Thymus (tissue), 11 donors: ENCODE results near the gene APOC4. TPM values are rescaled to one million over a fixed set of nuclear protein-coding genes. Genes with fewer than 3 reads are reported as not detected.
A peak's percentile ranks its signal among the peaks of the same experiment; 100 is the strongest.

Source experiments
- DNase-seq, 9 donors: peaks; one replicate each; pipeline ENCODE4 v3.0.0-alpha.2; 2013; ENCODE audit warnings: low spot score in 9 of 9, low read depth in 6 of 9, missing footprints in 1 of 9
- H3K27ac ChIP-seq, 2 donors: one replicate each; pipeline ENCODE4 v1.5.1; 2013; ENCODE audit warnings: control low read depth in 1 of 2, low read depth in 1 of 2, low read length in 1 of 2, mild to moderate bottlenecking in 1 of 2, moderate library complexity in 1 of 2
- H3K27me3 ChIP-seq, 2 donors: one replicate each; pipeline ENCODE4 v1.5.1; 2013; ENCODE audit warnings: low read length in 1 of 2; ENCODE audit not compliant: control insufficient read depth in 2 of 2, insufficient read depth in 1 of 2
- H3K36me3 ChIP-seq, 2 donors: one replicate each; pipeline ENCODE4 v1.5.1; 2013; ENCODE audit warnings: low read length in 1 of 2, mild to moderate bottlenecking in 1 of 2, moderate library complexity in 1 of 2; ENCODE audit not compliant: control insufficient read depth in 2 of 2, insufficient read depth in 2 of 2
- H3K4me1 ChIP-seq, 2 donors: one replicate each; pipeline ENCODE4 v1.5.1; 2013; ENCODE audit warnings: low read length in 2 of 2; ENCODE audit not compliant: control insufficient read depth in 2 of 2, insufficient read depth in 2 of 2
- H3K4me3 ChIP-seq, 2 donors: one replicate each; pipeline ENCODE4 v1.5.1; 2013; ENCODE audit warnings: low read length in 2 of 2, control low read depth in 1 of 2, mild to moderate bottlenecking in 1 of 2
- H3K9me3 ChIP-seq, 2 donors: one replicate each; pipeline ENCODE4 v1.5.1; 2013; ENCODE audit warnings: low read length in 1 of 2, mild to moderate bottlenecking in 1 of 2; ENCODE audit not compliant: control insufficient read depth in 2 of 2, insufficient read depth in 1 of 2
- WGBS: extraction: QIAGEN DNeasy Blood & Tissue Kit; methylation state at CpG from one replicate; pipeline ENCODE4 v1.1.7; 2013; 5-methylcytosine and 5-hydroxymethylcytosine counted together
- polyA plus RNA-seq: library from polyadenylated mRNA; stranded (reverse); fragments of 200-250 nt; gene quantifications from one replicate; pipeline ENCODE4 v1.2.3, GENCODE V29; 2013
- total RNA-seq: library from RNA; stranded (reverse); fragments of 120-200 nt; gene quantifications from one replicate; pipeline ENCODE4 v1.2.4, GENCODE V29; 2013
- donor health status: healthy.

The APOC4 gene
- total and polyA plus RNA-seq, 2 donors, result 0.32 TPM; not detected in 1

GRCh38 chr19:44954649-44955504 is 12.8 kb downstream of the APOC4 start, which contains the start of gene CLPTM1:
Gene CLPTM1, plus strand, starts transcription at chr19:44955380. Its CDS starts 16 bp downstream, at chr19:44955396.
- Histone ChIP-seq H3K27me3 (no peaks in the 10 kb centered on the region), H3K36me3 (peaks cover 0 to 5% of the 10 kb centered on the region in 2 donors), H3K9me3 (no peaks in the 10 kb centered on the region), H3K27ac (peak within 1 kb of the TSS; percentile 88 to 97), H3K4me3 (peak within 1 kb of the TSS; percentile 96 to 99), H3K4me1 (peaks cover 10 to 18% of the 10 kb centered on the region in 2 donors)
- peak; percentile 92 to 98 (median 94) for DNase-seq
- WGBS, result under 1% methylated on average over 65 of the region's 65 CpGs

- H3K27ac ChIP-seq, result peak overlapping the region; percentile 66 to 81
- H3K36me3 ChIP-seq, result peaks cover 6 to 8% of the 10 kb centered on the region in 2 donors
- peak overlapping the region; percentile 96 to 99 for H3K4me3 ChIP-seq
- 7% methylated on average over 40 of the region's 40 CpGs for WGBS
- no peaks in the 10 kb centered on the region for H3K27me3 ChIP-seq
- H3K9me3 ChIP-seq, result no peaks in the 10 kb centered on the region
- no peak for DNase-seq
- H3K4me1 ChIP-seq, result peaks cover 10 to 18% of the 10 kb centered on the region in 2 donors
Observed at GRCh38 chr19:44955505-44956439, 13.7 kb downstream of the APOC4 start.

- Histone ChIP-seq H3K27ac (no peak overlapping the region), H3K9me3 (no peaks in the 10 kb centered on the region), H3K27me3 (no peaks in the 10 kb centered on the region), H3K36me3 (peaks cover 12 to 20% of the 10 kb centered on the region in 2 donors), H3K4me3 (no peak overlapping the region), H3K4me1 (peaks cover 10 to 18% of the 10 kb centered on the region in 2 donors)
- no peak for DNase-seq
- WGBS, result 99% methylated on average over 7 of the region's 7 CpGs
Observed at GRCh38 chr19:44957526-44957925, 15.5 kb downstream of the APOC4 start.

- peaks cover 14 to 20% of the 10 kb centered on the region in 2 donors for H3K36me3 ChIP-seq
- peaks cover 10 to 18% of the 10 kb centered on the region in 2 donors for H3K4me1 ChIP-seq
- WGBS, result 93% methylated on average over 9 of the region's 9 CpGs
- DNase-seq, result no peak
- no peak overlapping the region for H3K4me3 ChIP-seq
- H3K27me3 ChIP-seq, result no peaks in the 10 kb centered on the region
- H3K9me3 ChIP-seq, result no peaks in the 10 kb centered on the region
- H3K27ac ChIP-seq, result no peak overlapping the region
Observed at GRCh38 chr19:44958090-44958489, 16.1 kb downstream of the APOC4 start.

GRCh38 chr19:44959691-44960090 is 17.7 kb downstream of the APOC4 start:
- no peak for DNase-seq
- Histone ChIP-seq H3K36me3 (peaks cover 20 to 27% of the 10 kb centered on the region in 2 donors), H3K4me1 (peaks cover 10 to 11% of the 10 kb centered on the region in 2 donors), H3K4me3 (no peak overlapping the region), H3K9me3 (no peaks in the 10 kb centered on the region), H3K27ac (no peak overlapping the region), H3K27me3 (no peaks in the 10 kb centered on the region)
- WGBS, result 95% methylated on average over 5 of the region's 5 CpGs

GRCh38 chr19:44960906-44961728 is 19.1 kb downstream of the APOC4 start:
- DNase-seq, result no peak
- H3K4me3 ChIP-seq, result no peak overlapping the region
- H3K9me3 ChIP-seq, result no peaks in the 10 kb centered on the region
- 96% methylated on average over 8 of the region's 8 CpGs for WGBS
- no peaks in the 10 kb centered on the region for H3K27me3 ChIP-seq
- peaks cover 6% of the 10 kb centered on the region in 2 donors for H3K4me1 ChIP-seq
- peaks cover 24 to 33% of the 10 kb centered on the region in 2 donors for H3K36me3 ChIP-seq
- no peak overlapping the region for H3K27ac ChIP-seq

- Histone ChIP-seq H3K27me3 (no peaks in the 10 kb centered on the region), H3K4me1 (no peaks in the 10 kb centered on the region), H3K9me3 (no peaks in the 10 kb centered on the region), H3K36me3 (peaks cover 25 to 37% of the 10 kb centered on the region in 2 donors), H3K27ac (no peak overlapping the region), H3K4me3 (no peak overlapping the region)
- DNase-seq, result no peak
- 98% methylated on average over 8 of the region's 8 CpGs for WGBS
Observed at GRCh38 chr19:44961821-44962220, 19.8 kb downstream of the APOC4 start.

GRCh38 chr19:44968118-44968517 is 26.1 kb downstream of the APOC4 start:
- 98% methylated on average over 5 of the region's 5 CpGs for WGBS
- Histone ChIP-seq H3K9me3 (no peaks in the 10 kb centered on the region), H3K27me3 (no peaks in the 10 kb centered on the region), H3K4me1 (no peaks in the 10 kb centered on the region), H3K4me3 (no peak overlapping the region), H3K27ac (no peak overlapping the region), H3K36me3 (peaks cover 39 to 44% of the 10 kb centered on the region in 2 donors)
- no peak for DNase-seq
